ENCODE results near the gene TMEM132C. TPM values are rescaled to one million over a fixed set of nuclear protein-coding genes. Genes with fewer than 3 reads are reported as not detected.

TMEM132C gene
- total RNA-seq, 4 donors from 2014 or later, result 1.2 to 3.8 (median 2.3) TPM

DNA sequence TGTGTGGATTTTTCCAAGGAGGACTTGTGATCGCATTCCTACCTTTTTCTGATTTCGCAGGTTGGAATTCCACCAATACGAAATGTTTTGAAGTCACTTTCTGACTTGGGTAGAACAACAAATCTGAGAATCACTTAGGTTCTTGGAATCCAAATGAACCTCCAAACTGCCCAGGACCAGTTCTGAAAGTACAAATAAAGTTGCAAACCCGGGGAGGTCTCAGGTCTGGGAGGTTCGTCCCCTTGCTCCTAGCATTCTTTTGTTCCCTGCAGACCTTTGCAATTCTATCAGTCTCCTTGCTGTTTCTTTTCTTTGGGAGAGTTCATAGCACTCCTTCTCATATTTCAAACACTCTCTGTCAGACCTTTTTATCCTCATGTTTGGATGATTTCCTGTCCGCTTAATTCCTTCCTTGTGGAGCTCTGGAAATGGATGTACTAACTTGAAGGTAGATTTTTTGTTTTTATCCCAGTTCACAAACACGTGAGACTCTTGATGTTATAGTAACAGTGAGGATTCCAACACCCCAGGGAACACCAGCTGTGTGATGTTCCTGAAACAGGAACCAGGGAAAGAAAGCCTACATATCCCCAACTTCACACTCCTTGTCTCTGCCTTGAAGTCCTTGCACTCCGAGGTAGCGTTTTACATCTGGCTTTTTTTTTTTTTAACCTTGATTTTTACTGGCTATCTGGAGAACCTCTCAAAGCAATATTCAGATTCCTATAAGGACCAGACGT is 70.6 kb downstream of the TMEM132C start:
- no peak overlapping the region for H3K27ac ChIP-seq
- H3K27me3 ChIP-seq, result peaks cover 3% of the 10 kb centered on the region
- peaks cover 3% of the 10 kb centered on the region for H3K9me3 ChIP-seq
- no peak overlapping the region for H3K4me3 ChIP-seq
- no peaks in the 10 kb centered on the region for H3K36me3 ChIP-seq
- DNase-seq (ENCODE audit: low spot score in 2 of 2), result no peak
- WGBS, result 21% methylated on average over 10 of the region's 10 CpGs
- peaks cover 16% of the 10 kb centered on the region for H3K4me1 ChIP-seq
- TF ChIP-seq POLR2AphosphoS5 (IDR thresholded peaks at IDR 0.05), result no peak

DNA sequence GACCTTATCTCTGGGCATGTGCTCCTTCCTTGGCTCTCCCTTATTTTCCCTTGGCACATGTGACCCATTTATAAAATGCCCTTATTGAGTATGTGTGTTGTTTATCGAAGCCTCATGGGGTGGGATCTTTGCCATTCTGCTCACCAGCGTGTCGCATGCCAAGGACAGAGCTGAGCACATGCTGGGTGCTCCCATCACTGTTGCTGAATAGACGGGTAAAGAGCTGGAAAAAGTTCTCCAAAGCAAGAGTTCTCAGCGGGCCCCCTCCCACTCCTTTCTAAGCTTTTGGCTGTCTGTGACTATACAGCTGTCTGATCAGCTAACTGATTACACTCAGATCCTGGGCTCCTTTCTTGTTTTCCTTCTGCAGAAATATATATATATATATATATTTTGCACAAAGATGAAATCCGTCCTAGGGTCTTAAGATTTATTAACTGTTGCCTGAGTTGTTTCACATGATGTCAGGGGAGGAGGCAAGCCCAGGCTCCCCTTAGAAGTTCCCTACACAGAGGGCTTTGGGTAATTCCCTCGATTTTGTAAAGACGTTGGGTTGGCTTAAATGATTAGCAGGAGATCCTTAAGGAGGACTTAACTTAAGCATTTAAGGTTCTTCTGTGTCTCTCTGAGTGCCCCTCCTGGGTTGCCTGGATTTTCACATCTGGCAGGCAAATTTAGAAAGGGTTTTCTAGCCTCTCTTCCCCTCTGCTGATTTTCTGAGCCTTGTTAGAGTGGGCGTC is 71.6 kb downstream of the TMEM132C start:
- no peak for DNase-seq (ENCODE audit: low spot score in 2 of 2)

DNA sequence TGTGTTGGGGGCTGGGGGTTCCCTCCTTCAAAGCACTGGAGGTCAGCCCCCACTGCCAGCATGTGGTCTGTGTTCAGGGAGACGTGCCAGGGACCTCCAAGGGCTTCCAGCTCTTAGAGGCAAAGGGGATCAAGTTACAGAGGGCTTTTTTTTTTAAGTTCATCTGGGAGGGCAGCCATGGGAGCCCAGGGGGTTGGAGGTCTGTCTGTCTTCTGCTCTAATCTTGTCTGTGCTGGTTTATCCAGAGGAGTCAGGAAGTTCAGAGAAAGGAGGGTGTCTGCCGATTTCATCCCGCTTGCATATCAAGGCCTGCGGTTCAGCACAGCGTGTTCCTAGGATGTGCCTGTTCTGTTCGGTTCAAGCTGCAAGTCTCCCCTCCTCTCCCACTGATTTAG is 72.2 kb downstream of the TMEM132C start:
- WGBS, result 10% methylated on average over 6 of the region's 6 CpGs
- peaks cover 16% of the 10 kb centered on the region for H3K4me1 ChIP-seq
- H3K27me3 ChIP-seq, result peaks cover 3% of the 10 kb centered on the region
- H3K9me3 ChIP-seq, result no peaks in the 10 kb centered on the region
- DNase-seq (ENCODE audit: low spot score in 2 of 2), result no peak
- H3K27ac ChIP-seq, result no peak overlapping the region
- TF ChIP-seq POLR2AphosphoS5 (IDR thresholded peaks at IDR 0.05) (no peak), EP300 (IDR thresholded peaks at IDR 0.05) (no peak), POLR2A (IDR thresholded peaks at IDR 0.05) (no peak)
- TF ChIP-seq, protein P1, sequence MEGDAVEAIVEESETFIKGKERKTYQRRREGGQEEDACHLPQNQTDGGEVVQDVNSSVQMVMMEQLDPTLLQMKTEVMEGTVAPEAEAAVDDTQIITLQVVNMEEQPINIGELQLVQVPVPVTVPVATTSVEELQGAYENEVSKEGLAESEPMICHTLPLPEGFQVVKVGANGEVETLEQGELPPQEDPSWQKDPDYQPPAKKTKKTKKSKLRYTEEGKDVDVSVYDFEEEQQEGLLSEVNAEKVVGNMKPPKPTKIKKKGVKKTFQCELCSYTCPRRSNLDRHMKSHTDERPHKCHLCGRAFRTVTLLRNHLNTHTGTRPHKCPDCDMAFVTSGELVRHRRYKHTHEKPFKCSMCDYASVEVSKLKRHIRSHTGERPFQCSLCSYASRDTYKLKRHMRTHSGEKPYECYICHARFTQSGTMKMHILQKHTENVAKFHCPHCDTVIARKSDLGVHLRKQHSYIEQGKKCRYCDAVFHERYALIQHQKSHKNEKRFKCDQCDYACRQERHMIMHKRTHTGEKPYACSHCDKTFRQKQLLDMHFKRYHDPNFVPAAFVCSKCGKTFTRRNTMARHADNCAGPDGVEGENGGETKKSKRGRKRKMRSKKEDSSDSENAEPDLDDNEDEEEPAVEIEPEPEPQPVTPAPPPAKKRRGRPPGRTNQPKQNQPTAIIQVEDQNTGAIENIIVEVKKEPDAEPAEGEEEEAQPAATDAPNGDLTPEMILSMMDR (IDR thresholded peaks at IDR 0.05), result no peak
- no peaks in the 10 kb centered on the region for H3K36me3 ChIP-seq
- no peak overlapping the region for H3K4me3 ChIP-seq

More for the DNA sequence above, 71.6 kb downstream of the TMEM132C start:
- WGBS, result 9% methylated on average over 9 of the region's 9 CpGs
- TF ChIP-seq POLR2A (IDR thresholded peaks at IDR 0.05), result no peak
- TF ChIP-seq POLR2AphosphoS5 (IDR thresholded peaks at IDR 0.05), result no peak
- TF ChIP-seq EP300 (IDR thresholded peaks at IDR 0.05), result no peak
- TF ChIP-seq, protein P1 (IDR thresholded peaks at IDR 0.05), result no peak
- Histone ChIP-seq H3K4me3 (no peak overlapping the region), H3K4me1 (peaks cover 16% of the 10 kb centered on the region), H3K9me3 (peaks cover 3% of the 10 kb centered on the region), H3K36me3 (no peaks in the 10 kb centered on the region), H3K27me3 (peaks cover 3% of the 10 kb centered on the region), H3K27ac (no peak overlapping the region)

DNA sequence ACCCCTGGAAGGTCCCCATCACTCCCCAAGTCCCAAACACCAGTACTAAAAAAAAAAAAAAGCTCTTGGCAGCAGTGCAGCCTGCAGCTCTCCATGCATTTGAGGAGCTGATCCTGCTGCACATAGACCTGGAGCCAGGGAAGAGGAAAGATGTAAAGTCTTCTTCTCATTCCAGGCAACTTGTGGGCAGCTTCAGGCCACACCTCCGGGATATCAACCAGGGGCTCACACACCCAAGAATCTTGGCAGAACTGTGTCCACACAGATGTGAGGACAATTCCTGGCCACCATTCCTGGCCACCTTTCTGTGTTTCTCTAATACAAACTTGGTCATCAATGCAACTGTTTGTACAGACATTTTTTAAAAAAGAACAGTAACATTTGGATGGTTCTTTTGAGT is 72.7 kb downstream of the TMEM132C start:
- peaks cover 16% of the 10 kb centered on the region for H3K4me1 ChIP-seq
- no peak overlapping the region for H3K4me3 ChIP-seq
- TF ChIP-seq, protein P1 (IDR thresholded peaks at IDR 0.05), result no peak
- TF ChIP-seq EP300 (IDR thresholded peaks at IDR 0.05), result no peak
- TF ChIP-seq POLR2AphosphoS5 (IDR thresholded peaks at IDR 0.05), result no peak
- TF ChIP-seq POLR2A (IDR thresholded peaks at IDR 0.05), result no peak
- DNase-seq (ENCODE audit: low spot score in 2 of 2), result no peak
- peaks cover 3% of the 10 kb centered on the region for H3K27me3 ChIP-seq
- no peak overlapping the region for H3K27ac ChIP-seq
- H3K36me3 ChIP-seq, result no peaks in the 10 kb centered on the region
- 67% methylated on average over 1 of the region's 1 CpG for WGBS
- no peaks in the 10 kb centered on the region for H3K9me3 ChIP-seq

- Histone ChIP-seq H3K27me3 (no peaks in the 10 kb centered on the region), H3K27ac (no peak overlapping the region), H3K9me3 (peaks cover 4% of the 10 kb centered on the region), H3K4me3 (no peak overlapping the region), H3K36me3 (no peaks in the 10 kb centered on the region), H3K4me1 (no peaks in the 10 kb centered on the region)
- 60% methylated on average over 12 of the region's 12 CpGs for WGBS
- no peak for DNase-seq (ENCODE audit: low spot score in 2 of 2)
- no peak for TF ChIP-seq POLR2AphosphoS5 (IDR thresholded peaks at IDR 0.05)
- no peak for TF ChIP-seq POLR2A (IDR thresholded peaks at IDR 0.05)
- TF ChIP-seq, protein P1 (IDR thresholded peaks at IDR 0.05), result no peak
- no peak for TF ChIP-seq EP300 (IDR thresholded peaks at IDR 0.05)
Observed at GRCh38 chr12:128353301-128353700, 86.3 kb downstream of the TMEM132C start.
